HG02885 (cell line): Measurements from ENCODE around the gene KBTBD12.
"Not testable (repeated sequence)": the region's sequence is repeated elsewhere in the genome, so short reads cannot be mapped to it uniquely, and the experiment has no call there.

Experiments
- ATAC-seq: cut with Tn5 transposase; IDR thresholded peaks from one replicate; pipeline ENCODE4 v1.9.1; 2021; ENCODE audit warnings: mild to moderate bottlenecking; ENCODE audit not compliant: unreplicated experiment, poor library complexity

KBTBD12 gene

GRCh38 chr3:127915115-127915936 is at the start of gene KBTBD12:
KBTBD12 (plus strand) TSS chr3:127915232; CDS start chr3:127923062, 7,830 bp downstream.
- ATAC-seq = no peak

GRCh38 chr3:127865941-127866340 is 49.1 kb upstream of the KBTBD12 start:
- no peak for ATAC-seq

- no peak for ATAC-seq
Measured at GRCh38 chr3:127867412-127867811, 47.6 kb upstream of the KBTBD12 start.

- ATAC-seq = no peak
Measured at GRCh38 chr3:127867986-127868385, 47.0 kb upstream of the KBTBD12 start.

- no peak for ATAC-seq
Measured at GRCh38 chr3:127870156-127870555, 44.9 kb upstream of the KBTBD12 start.

- ATAC-seq = not testable (repeated sequence)
Measured at GRCh38 chr3:127874097-127874496, 40.9 kb upstream of the KBTBD12 start.

GRCh38 chr3:127881586-127881985 is 33.4 kb upstream of the KBTBD12 start:
- no peak for ATAC-seq

- no peak for ATAC-seq
Measured at GRCh38 chr3:127884041-127884440, 31.0 kb upstream of the KBTBD12 start.

GRCh38 chr3:127886231-127886955 is 28.6 kb upstream of the KBTBD12 start:
- no peak for ATAC-seq

GRCh38 chr3:127886956-127887231 is 28.1 kb upstream of the KBTBD12 start:
- no peak for ATAC-seq

- no peak for ATAC-seq
Measured at GRCh38 chr3:127887321-127887720, 27.7 kb upstream of the KBTBD12 start.

- ATAC-seq = no peak
Measured at GRCh38 chr3:127888156-127888555, 26.9 kb upstream of the KBTBD12 start.

- ATAC-seq = no peak
Measured at GRCh38 chr3:127888564-127889107, 26.4 kb upstream of the KBTBD12 start.

GRCh38 chr3:127889461-127889863 is 25.6 kb upstream of the KBTBD12 start:
- ATAC-seq = no peak

GRCh38 chr3:127889976-127890650 is 24.9 kb upstream of the KBTBD12 start:
- peak; percentile 25 for ATAC-seq

- peak; percentile 34 for ATAC-seq
Measured at GRCh38 chr3:127890651-127891290, 24.3 kb upstream of the KBTBD12 start.

- ATAC-seq = no peak
Measured at GRCh38 chr3:127894481-127894880, 20.6 kb upstream of the KBTBD12 start.

- no peak for ATAC-seq
Measured at GRCh38 chr3:127899200-127899599, 15.8 kb upstream of the KBTBD12 start.

GRCh38 chr3:127899766-127900165 is 15.3 kb upstream of the KBTBD12 start:
- ATAC-seq = no peak

GRCh38 chr3:127900536-127900935 is 14.5 kb upstream of the KBTBD12 start:
- no peak for ATAC-seq
